ENCODE data around the gene CNPPD1.
"Not testable (repeated sequence)": the region's sequence is repeated elsewhere in the genome, so short reads cannot be mapped to it uniquely, and the experiment has no call there.

The CNPPD1 gene

DNA sequence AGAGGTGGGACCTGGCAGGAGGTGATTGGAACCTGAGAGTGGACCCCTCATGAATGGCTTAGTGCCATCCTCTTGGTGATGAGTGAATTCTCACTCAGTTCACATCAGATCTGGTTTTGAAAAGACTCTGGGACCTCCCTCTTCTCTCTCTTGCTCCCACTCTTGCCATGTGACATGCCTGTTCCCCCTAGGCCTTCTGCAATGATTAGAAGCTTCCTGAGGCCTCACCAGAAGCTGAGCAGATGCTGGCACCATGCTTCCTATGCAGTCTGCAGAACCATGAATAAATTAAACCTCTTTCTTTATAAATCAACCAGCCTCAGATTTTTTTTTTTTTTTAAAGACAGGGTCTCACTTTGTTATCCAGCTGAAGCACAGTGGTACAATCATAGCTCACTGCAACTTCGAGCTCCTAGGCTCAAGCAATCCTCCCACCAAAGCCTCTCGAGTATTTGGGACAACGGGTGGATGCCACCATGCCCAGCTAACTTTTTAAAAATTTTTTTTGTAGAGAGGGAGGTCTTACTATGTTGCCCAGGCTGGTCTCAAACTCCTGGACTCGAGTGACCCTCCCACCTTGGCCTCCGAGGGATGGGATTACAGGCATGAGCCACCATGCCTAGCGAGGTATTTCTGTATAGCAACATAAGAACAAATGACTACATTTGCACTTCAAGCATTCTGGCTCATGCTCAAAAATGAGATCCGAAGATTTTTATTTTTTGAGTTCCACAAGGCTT lies 27.9 kb upstream of the CNPPD1 start:
- no peak for DNase-seq (ENCODE audit: insufficient read length, low spot score)
- no peak for FAIRE-seq
- no peak for TF ChIP-seq POLR2A (IDR thresholded peaks at IDR 0.05; ENCODE audit: low read depth, low read length)

DNA sequence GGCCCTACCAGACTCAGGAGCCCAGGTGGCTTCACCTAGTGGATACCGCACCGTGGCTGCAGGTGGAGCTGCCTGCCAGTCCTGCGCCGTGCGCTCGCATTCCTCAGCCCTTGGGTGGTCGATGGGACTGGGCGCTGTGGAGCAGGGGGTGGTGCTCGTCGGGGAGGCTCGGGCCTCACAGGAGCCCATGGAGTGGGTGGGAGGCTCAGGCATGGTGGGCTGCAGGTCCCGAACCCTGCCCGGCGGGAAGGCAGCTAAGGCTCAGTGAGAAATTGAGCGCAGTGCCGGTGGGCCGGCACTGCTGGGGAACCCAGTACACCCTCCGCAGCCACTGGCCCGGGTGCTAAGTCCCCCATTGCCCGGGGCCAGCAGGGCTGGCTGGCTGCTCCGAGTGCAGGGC lies 24.6 kb upstream of the CNPPD1 start:
- DNase-seq (ENCODE audit: insufficient read length, low spot score); FAIRE-seq: not testable (repeated sequence)

DNA sequence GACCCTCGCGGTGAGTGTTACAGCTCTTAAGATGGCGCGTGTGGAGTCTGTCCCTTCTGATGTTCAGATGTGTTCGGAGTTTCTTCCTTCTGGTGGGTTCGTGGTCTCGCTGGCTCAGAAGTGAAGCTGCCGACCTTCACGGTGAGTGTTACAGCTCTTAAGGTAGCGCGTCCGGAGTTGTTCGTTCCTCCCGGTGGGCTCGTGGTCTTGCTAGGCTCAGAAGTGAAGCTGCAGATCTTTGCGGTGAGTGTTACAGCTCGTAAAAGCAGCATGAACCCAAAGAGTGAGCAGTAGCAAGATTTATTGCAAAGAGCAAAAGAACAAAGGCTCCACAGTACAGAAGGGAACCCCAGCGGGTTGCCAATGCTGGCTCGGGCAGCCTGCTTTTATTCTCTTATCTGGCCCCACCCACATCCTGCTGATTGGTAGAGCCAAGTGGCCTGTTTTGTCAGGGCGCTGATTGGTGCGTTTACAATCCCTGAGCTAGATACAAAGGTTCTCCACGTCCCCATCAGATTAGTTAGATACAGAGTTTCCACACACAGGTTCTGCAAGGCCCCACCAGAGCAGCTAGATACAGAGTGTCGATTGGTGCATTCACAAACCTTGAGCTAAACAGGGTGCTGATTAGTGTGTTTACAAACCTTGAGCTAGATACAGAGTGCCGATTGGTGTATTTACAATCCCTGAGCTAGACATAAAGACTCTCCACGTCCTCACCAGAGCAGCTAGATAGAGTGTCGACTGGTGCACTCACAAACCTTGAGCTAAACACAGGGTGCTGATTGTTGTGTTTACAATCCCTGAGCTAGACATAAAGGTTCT lies 24.0 kb upstream of the CNPPD1 start:
- not testable (repeated sequence) for DNase-seq (ENCODE audit: insufficient read length, low spot score); FAIRE-seq

DNA sequence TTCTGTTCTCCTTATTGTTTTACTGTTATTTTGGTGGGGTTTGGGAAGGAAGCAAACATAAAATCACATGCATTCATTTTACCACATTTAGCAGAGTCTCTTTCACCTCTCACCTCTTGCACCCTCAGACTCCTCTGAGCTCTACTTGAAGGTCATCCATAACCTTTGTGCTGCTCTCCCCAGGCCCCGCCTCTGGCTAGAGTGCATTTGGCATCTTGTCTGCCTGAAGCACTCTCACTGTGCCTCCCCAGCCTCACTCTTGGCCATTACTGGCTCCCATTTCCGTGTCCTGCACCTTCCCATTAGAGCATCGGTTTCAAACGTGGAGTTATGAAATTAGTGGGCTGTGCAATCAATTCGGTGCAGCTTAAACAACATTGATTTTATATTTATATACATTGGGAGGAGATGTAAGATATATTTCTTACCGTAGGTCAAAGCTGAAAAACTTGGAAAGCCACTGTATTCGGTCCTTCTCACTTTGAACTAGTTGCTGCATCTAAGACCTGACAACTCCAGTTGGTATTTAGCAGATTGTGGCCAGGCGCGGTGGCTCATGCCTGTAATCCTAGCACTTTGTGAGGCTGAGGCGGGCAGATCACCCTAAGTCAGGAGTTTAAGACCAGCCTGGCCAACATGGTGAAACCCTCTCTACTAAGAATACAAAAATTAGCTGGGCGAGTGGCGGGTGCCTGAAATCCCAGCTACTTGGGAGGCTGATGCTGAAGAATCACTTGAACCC lies 22.9 kb upstream of the CNPPD1 start:
- no peak for FAIRE-seq
- TF ChIP-seq POLR2A (IDR thresholded peaks at IDR 0.05; ENCODE audit: low read depth, low read length), result no peak
- DNase-seq (ENCODE audit: insufficient read length, low spot score), result no peak

DNA sequence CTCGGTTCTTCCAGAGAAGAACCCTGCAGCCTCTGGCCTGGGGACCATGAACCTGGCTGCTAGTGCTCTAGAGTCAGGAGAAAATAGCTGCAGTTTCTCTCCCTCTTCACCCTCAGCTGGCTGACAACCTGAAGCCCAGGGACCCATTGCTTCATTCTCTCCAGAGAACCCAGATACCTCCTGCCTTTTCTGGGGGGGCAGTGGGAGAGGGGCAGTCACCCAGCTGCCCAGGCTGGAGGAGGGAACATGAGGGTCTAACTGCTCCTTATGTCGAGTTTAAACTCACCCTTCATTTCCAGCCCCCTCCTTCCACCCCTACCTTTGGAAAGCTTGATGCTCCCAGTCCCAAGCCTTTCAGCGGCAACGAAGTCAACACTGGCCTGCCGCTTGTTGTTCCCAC lies 22.2 kb upstream of the CNPPD1 start:
- no peak for DNase-seq (ENCODE audit: insufficient read length, low spot score)
- no peak for FAIRE-seq
- no peak for TF ChIP-seq POLR2A (IDR thresholded peaks at IDR 0.05; ENCODE audit: low read depth, low read length)

DNA sequence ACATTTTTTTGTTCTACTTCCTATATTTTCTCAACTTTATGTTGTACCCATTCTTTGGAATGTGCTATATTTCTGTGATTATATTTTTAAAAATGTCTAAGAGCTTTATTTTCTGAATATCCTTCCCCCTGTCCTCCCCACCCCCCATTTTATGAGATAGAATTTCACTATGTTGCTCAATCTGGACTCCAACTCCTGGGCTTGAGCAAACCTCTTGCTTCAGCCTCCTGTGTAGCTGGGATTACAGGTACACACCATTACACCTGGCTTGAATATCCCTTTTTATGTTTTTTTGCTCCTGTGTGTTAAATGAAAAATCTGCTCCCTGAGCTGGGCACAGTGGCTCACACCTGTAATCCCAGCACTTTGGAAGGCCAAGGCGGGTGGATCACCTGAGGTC lies 20.7 kb upstream of the CNPPD1 start:
- DNase-seq (ENCODE audit: insufficient read length, low spot score) (no peak), FAIRE-seq (no peak)
- TF ChIP-seq POLR2A (IDR thresholded peaks at IDR 0.05; ENCODE audit: low read depth, low read length), result no peak

DNA sequence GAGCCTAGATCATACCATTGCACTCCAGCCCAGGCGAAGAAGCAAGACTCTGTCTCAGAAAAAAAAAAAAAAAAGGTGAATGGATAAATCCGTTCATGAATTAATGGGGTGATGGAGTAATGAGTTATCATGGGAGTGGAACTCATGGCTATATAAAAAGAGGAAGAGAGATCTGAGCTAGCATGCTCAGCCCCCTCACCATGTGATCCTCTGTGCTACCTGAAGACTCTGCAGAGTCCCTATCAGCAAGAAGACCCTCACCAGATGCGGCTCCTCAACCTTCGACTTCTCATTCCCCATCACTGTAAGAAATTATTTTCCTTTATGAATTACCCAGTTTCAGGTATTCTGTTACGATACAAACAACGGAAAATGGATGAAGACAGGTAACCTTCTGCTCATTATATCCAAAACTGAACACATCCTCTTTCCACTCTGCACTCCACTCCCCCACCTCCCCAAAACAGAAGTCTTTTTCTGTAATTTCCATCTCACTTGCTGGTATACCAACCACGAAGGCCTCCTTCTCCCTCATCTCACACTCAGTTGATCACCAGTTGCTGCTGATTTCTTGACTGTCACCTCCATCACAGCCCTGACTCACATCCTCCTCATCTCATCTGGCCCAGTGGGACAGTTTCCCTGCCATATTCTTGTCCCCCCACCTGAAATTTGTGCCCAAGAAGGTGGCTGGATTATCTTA lies 10.2 kb upstream of the CNPPD1 start:
- no peak for TF ChIP-seq POLR2A (IDR thresholded peaks at IDR 0.05; ENCODE audit: low read depth, low read length)
- DNase-seq (ENCODE audit: insufficient read length, low spot score), result no peak
- no peak for FAIRE-seq

DNA sequence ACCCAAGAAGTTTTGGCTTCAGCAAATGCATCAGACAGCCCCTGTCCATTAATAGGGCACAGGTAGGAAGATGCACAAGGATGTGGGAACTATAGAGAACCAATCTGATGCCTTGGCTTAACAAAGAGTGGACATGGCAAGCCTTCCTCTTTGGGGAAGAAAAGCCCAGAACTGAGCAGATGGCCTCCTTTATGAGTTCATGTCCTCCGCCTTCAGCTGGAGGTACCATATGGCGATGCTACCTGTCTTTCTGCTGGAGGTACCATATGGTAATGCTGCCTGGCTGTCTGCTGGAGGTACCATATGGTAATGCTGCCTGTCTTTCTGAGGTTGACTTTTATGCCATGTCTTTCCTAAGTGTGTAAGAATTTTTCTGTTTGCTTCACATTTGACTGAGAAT lies 7.4 kb upstream of the CNPPD1 start:
- FAIRE-seq (no peak), DNase-seq (ENCODE audit: insufficient read length, low spot score) (no peak)
- TF ChIP-seq POLR2A (IDR thresholded peaks at IDR 0.05; ENCODE audit: low read depth, low read length), result no peak

DNA sequence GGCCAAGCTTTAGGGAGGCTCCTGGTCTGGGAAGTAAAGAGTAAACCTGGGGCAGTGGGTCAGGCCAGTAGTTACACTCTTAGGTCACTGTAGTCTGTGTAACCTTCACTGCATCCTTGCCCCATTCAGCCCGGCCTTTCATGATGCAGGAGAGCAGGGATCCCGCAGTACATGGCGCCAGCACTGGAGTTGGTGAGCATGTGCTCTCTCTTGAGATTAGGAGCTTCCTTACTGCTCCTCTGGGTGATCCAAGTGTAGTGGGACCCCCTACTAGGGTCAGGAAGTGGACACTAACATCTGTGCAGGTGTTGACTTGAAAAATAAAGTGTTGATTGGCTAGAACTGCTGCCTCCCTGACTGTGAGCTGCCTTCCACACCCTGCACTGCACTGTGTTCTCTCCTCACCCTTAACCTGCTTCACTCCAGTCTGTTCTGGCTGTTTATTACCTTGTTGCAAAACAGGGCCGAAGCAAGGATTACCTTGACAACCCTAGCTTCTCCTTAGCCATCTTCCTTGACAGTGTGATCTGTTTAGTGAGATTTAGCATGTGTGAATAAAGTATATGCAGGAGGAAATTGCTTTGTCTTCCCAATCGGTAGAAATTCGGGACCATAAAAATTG lies 6.5 kb upstream of the CNPPD1 start:
- FAIRE-seq (no peak), DNase-seq (ENCODE audit: insufficient read length, low spot score) (no peak)
- TF ChIP-seq POLR2A (IDR thresholded peaks at IDR 0.05; ENCODE audit: low read depth, low read length), result no peak

DNA sequence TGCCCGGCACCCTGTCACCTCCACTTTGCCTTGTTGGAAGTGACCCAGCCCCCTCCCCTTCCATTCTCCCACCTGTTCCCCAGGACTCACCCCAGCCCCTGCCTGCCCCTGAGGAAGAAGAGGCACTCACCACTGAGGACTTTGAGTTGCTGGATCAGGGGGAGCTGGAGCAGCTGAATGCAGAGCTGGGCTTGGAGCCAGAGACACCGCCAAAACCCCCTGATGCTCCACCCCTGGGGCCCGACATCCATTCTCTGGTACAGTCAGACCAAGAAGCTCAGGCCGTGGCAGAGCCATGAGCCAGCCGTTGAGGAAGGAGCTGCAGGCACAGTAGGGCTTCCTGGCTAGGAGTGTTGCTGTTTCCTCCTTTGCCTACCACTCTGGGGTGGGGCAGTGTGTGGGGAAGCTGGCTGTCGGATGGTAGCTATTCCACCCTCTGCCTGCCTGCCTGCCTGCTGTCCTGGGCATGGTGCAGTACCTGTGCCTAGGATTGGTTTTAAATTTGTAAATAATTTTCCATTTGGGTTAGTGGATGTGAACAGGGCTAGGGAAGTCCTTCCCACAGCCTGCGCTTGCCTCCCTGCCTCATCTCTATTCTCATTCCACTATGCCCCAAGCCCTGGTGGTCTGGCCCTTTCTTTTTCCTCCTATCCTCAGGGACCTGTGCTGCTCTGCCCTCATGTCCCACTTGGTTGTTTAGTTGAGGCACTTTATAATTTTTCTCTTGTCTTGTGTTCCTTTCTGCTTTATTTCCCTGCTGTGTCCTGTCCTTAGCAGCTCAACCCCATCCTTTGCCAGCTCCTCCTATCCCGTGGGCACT lies 5.8 kb upstream of the CNPPD1 start:
- no peak for DNase-seq (ENCODE audit: insufficient read length, low spot score)
- TF ChIP-seq POLR2A (IDR thresholded peaks at IDR 0.05; ENCODE audit: low read depth, low read length), result no peak
- no peak for FAIRE-seq

DNA sequence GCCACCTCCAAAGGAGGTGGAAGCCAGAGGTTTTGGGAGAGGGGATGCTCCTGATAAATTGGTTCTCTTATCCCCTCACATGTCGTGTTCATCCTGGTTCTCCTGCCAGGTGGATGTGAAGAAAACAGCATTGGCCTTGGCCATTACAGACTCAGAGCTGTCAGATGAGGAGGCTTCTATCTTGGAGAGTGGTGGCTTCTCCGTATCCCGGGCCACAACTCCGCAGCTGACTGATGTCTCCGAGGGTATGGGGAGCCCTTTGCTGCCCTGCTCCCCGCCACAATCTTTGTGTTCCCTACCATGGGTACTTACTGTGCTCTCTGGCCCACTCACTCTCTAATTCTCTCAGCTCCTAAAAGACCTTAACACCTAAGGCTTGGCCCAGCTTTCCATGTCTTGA lies 4.8 kb upstream of the CNPPD1 start:
- TF ChIP-seq POLR2A (IDR thresholded peaks at IDR 0.05; ENCODE audit: low read depth, low read length), result no peak
- DNase-seq (ENCODE audit: insufficient read length, low spot score), result no peak
- FAIRE-seq, result no peak

DNA sequence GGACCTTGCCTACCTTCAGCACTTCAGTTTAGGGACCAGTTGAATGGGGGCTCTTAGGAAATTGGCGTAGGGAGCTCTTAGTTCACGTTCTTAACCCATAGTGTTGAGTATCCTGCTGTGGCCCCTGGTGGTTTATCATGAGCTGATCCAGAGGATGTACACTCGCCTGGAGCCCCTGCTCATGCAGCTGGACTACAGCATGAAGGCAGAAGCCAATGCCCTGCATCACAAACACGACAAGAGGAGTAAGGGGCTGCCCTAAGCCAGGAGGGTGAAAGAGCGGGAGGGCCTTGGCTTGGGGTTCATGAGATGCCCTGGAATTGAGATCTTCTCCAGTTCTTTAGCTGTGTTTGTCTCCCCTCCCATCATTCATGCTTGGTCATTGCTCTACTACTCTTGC lies 4.2 kb upstream of the CNPPD1 start:
- no peak for TF ChIP-seq POLR2A (IDR thresholded peaks at IDR 0.05; ENCODE audit: low read depth, low read length)
- no peak for FAIRE-seq

More for the DNA sequence above, 4.2 kb upstream of the CNPPD1 start:
- DNase-seq (ENCODE audit: insufficient read length, low spot score), result no peak
